ENCODE data around the gene TOLLIP. TPM values are rescaled to one million over a fixed set of nuclear protein-coding genes. Genes with fewer than 3 reads are reported as not detected.

TOLLIP gene
- total and polyA plus RNA-seq, 2 experiments from 2014 or later: 39.0 to 58.7 TPM

DNA sequence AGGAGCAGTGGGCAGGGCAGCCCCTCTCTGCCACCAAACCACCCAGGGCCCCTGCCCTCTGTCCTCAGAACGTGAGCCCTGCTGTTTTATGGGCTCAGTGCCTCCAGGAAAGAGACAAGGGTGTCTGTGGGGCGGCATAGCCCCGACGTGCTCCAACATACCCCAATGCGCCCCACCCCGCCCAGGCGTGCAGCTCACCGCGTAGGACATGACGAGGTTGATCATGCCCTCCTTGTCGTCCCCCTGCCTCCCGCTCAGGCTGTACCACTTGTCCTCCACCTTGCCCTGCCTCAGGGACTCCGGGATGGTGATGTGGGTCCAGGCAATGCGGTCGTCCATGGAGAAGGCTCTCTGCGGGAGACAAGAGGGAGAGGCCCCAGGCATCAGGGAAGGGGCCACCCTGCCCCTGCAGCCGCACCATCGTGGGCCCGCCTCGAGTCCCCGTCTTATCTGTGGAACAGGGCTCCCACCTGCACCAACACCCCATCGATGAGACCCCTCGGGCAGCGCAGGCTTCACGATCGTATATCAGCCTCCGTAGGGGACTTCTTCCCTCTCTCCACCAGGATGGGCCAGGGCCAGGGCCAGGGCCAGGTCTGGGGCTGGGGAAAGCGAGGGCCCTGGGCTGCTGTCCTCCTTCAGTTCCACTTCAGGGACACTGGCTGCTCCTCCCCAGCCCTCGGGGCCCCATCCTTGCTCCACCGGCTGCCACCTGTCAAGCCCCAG is 20.8 kb downstream of the TOLLIP start:
- Histone ChIP-seq H3K27me3 (no peaks in the 10 kb centered on the region), H3K4me3 (no peak overlapping the region), H3K36me3 (peaks cover 9% of the 10 kb centered on the region), H3K9me3 (ENCODE audit: low read depth) (no peaks in the 10 kb centered on the region), H3K27ac (no peak overlapping the region), H3K4me1 (ENCODE audit: low read depth) (no peaks in the 10 kb centered on the region)
- TF ChIP-seq, protein P1, sequence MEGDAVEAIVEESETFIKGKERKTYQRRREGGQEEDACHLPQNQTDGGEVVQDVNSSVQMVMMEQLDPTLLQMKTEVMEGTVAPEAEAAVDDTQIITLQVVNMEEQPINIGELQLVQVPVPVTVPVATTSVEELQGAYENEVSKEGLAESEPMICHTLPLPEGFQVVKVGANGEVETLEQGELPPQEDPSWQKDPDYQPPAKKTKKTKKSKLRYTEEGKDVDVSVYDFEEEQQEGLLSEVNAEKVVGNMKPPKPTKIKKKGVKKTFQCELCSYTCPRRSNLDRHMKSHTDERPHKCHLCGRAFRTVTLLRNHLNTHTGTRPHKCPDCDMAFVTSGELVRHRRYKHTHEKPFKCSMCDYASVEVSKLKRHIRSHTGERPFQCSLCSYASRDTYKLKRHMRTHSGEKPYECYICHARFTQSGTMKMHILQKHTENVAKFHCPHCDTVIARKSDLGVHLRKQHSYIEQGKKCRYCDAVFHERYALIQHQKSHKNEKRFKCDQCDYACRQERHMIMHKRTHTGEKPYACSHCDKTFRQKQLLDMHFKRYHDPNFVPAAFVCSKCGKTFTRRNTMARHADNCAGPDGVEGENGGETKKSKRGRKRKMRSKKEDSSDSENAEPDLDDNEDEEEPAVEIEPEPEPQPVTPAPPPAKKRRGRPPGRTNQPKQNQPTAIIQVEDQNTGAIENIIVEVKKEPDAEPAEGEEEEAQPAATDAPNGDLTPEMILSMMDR (IDR thresholded peaks at IDR 0.05; ENCODE audit: low read depth, low read length): no peak
- no peak for DNase-seq (ENCODE audit: low read depth in 1 of 2, low spot score in 1 of 2)

DNA sequence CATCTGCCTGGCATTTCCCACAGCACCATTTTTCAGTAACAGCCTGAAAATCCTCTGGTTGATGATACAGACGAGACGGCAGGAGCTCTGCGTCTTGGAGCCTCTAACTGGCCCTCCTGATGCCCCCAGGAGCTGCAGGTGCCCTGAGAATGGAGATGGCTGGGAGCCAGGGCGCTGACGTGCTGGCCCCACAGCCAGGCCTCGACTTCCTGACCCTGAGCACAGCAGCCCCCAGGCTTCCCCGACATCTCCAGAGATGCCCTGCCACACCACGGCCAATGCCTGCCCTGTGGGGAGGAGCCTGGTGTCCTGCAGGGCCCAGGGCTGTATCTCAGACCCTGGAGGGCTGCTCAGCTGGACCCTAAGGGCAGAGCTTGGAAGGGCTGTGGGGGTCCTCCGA is 21.5 kb downstream of the TOLLIP start:
- DNase-seq (ENCODE audit: low read depth in 1 of 2, low spot score in 1 of 2): no peak
- H3K36me3 ChIP-seq: peaks cover 9% of the 10 kb centered on the region
- H3K4me1 ChIP-seq (ENCODE audit: low read depth): no peaks in the 10 kb centered on the region
- no peak overlapping the region for H3K27ac ChIP-seq
- H3K4me3 ChIP-seq: no peak overlapping the region
- no peaks in the 10 kb centered on the region for H3K27me3 ChIP-seq
- TF ChIP-seq, protein P1 (IDR thresholded peaks at IDR 0.05; ENCODE audit: low read depth, low read length): no peak
- no peaks in the 10 kb centered on the region for H3K9me3 ChIP-seq (ENCODE audit: low read depth)

DNA sequence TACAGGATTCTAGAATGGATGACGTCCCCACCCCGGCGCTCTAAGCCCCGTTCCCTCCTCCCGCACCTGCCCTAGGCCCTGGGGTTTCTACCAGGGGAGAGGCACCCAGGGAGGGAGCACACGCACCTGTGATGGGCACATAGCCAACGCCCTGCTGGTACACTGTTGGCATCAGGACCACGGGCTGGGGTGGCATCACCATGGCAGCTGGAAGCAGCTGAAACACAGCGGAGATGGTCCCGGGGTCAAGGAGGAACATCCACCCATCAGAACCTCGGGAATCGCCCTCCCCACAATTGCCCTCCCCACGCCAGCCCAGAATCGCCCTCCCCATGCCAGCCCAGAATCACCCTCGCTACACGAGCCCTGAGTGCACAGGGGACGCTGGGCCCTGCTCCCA is 23.6 kb downstream of the TOLLIP start:
- Histone ChIP-seq H3K9me3 (ENCODE audit: low read depth) (no peaks in the 10 kb centered on the region), H3K4me3 (no peak overlapping the region), H3K4me1 (ENCODE audit: low read depth) (no peaks in the 10 kb centered on the region), H3K36me3 (peaks cover 9% of the 10 kb centered on the region), H3K27ac (no peak overlapping the region), H3K27me3 (no peaks in the 10 kb centered on the region)
- TF ChIP-seq, protein P1 (IDR thresholded peaks at IDR 0.05; ENCODE audit: low read depth, low read length): no peak
- no peak for DNase-seq (ENCODE audit: low read depth in 1 of 2, low spot score in 1 of 2)

DNA sequence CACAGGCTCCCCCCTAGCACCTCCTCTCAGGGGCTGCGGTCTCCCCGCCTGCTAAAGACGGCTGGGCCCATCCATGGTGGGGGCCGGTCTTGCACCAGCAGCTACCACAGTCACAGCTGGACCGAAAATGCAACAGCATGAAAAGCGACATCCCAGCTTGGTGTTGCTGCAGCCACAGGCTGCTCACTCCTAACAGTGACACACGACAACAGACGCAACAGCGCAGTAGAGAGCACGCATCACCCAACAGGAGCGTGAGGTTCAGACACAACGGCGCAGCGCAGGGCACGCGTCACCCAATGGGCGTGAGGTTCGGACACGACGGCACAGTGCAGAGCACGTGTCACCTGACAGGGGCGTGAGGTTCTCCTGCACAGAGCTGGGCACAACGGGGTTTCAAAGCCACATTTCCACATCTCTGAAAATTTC is 24.1 kb downstream of the TOLLIP start:
- no peaks in the 10 kb centered on the region for H3K9me3 ChIP-seq (ENCODE audit: low read depth)
- H3K27me3 ChIP-seq: no peaks in the 10 kb centered on the region
- no peak for DNase-seq (ENCODE audit: low read depth in 1 of 2, low spot score in 1 of 2)
- peaks cover 9% of the 10 kb centered on the region for H3K36me3 ChIP-seq
- H3K27ac ChIP-seq: no peak overlapping the region
- no peak overlapping the region for H3K4me3 ChIP-seq
- no peaks in the 10 kb centered on the region for H3K4me1 ChIP-seq (ENCODE audit: low read depth)
- TF ChIP-seq, protein P1 (IDR thresholded peaks at IDR 0.05; ENCODE audit: low read depth, low read length): no peak

DNA sequence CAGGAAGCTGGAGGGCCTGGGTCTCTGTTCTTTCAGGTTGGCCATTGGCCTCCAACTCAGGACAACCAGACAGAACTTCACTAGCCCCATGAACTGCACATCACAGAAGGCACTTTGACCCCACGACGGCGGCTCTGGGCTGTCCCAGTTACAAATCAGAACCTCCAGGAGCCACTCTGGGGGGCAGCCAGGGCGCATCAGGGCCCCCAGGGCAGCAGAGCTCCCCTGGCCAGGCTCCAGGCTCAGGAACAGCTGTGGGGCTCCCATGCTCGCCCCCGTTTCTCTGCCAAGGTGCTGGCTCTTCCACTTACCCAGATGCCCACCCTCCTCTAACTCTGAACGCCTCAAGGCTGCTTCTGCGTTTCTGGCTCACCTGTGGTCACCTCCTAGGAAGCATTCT is 25.5 kb downstream of the TOLLIP start:
- no peaks in the 10 kb centered on the region for H3K4me1 ChIP-seq (ENCODE audit: low read depth)
- H3K36me3 ChIP-seq: peaks cover 3% of the 10 kb centered on the region
- no peak overlapping the region for H3K4me3 ChIP-seq
- TF ChIP-seq, protein P1 (IDR thresholded peaks at IDR 0.05; ENCODE audit: low read depth, low read length): no peak
- no peak for DNase-seq (ENCODE audit: low read depth in 1 of 2, low spot score in 1 of 2)
- no peaks in the 10 kb centered on the region for H3K9me3 ChIP-seq (ENCODE audit: low read depth)
- no peak overlapping the region for H3K27ac ChIP-seq
- H3K27me3 ChIP-seq: no peaks in the 10 kb centered on the region
